ENCODE measurements around the gene PATZ1.
"Not testable (repeated sequence)": the region's sequence is repeated elsewhere in the genome, so short reads cannot be mapped to it uniquely, and the experiment has no call there.

Gene PATZ1

GRCh38 chr22:31337178-31337577 lies 9.0 kb downstream of the PATZ1 start:
- Mint-ChIP-seq H3K4me3 (no peak overlapping the region), H3K9me3 (no peaks in the 10 kb centered on the region), H3K36me3 (peaks cover 40% of the 10 kb centered on the region), H3K27me3 (no peaks in the 10 kb centered on the region), H3K27ac (no peak overlapping the region), H3K4me1 (peaks cover 31% of the 10 kb centered on the region)
- ATAC-seq (ENCODE audit: low read depth) = no peak
- DNase-seq (ENCODE audit: low spot score in 2 of 2) = no peak

GRCh38 chr22:31334329-31334728 lies 11.8 kb downstream of the PATZ1 start:
- H3K36me3 Mint-ChIP-seq = peaks cover 41% of the 10 kb centered on the region
- peaks cover 11% of the 10 kb centered on the region for H3K4me1 Mint-ChIP-seq
- H3K27ac Mint-ChIP-seq = peak overlapping the region; percentile 21

GRCh38 chr22:31333641-31334040 lies 12.5 kb downstream of the PATZ1 start:
- ATAC-seq (ENCODE audit: low read depth) (no peak), DNase-seq (ENCODE audit: low spot score in 2 of 2) (no peak)
- Mint-ChIP-seq H3K9me3 (no peaks in the 10 kb centered on the region), H3K27me3 (no peaks in the 10 kb centered on the region), H3K4me3 (no peak overlapping the region), H3K36me3 (peaks cover 43% of the 10 kb centered on the region), H3K4me1 (peaks cover 12% of the 10 kb centered on the region), H3K27ac (no peak overlapping the region)

More at GRCh38 chr22:31334329-31334728, 11.8 kb downstream of the PATZ1 start:
- no peak for DNase-seq (ENCODE audit: low spot score in 2 of 2)
- no peak for ATAC-seq (ENCODE audit: low read depth)
- Mint-ChIP-seq H3K9me3 (no peaks in the 10 kb centered on the region), H3K27me3 (no peaks in the 10 kb centered on the region), H3K4me3 (no peak overlapping the region)

- no peaks in the 10 kb centered on the region for H3K9me3 Mint-ChIP-seq
- no peaks in the 10 kb centered on the region for H3K27me3 Mint-ChIP-seq
- no peak for DNase-seq (ENCODE audit: low spot score in 2 of 2)
- H3K4me3 Mint-ChIP-seq = no peak overlapping the region
- peaks cover 48% of the 10 kb centered on the region for H3K36me3 Mint-ChIP-seq
- H3K4me1 Mint-ChIP-seq = peaks cover 12% of the 10 kb centered on the region
- ATAC-seq (ENCODE audit: low read depth) = no peak
- H3K27ac Mint-ChIP-seq = no peak overlapping the region
These were observed 13.3 kb downstream of the PATZ1 start for GRCh38 chr22:31332886-31333285.

GRCh38 chr22:31332010-31332409 lies 14.1 kb downstream of the PATZ1 start:
- H3K27ac Mint-ChIP-seq = no peak overlapping the region
- DNase-seq (ENCODE audit: low spot score in 2 of 2) (no peak), ATAC-seq (ENCODE audit: low read depth) (no peak)
- no peaks in the 10 kb centered on the region for H3K27me3 Mint-ChIP-seq
- H3K4me1 Mint-ChIP-seq = peaks cover 12% of the 10 kb centered on the region
- peaks cover 51% of the 10 kb centered on the region for H3K36me3 Mint-ChIP-seq
- H3K9me3 Mint-ChIP-seq = no peaks in the 10 kb centered on the region
- H3K4me3 Mint-ChIP-seq = no peak overlapping the region

GRCh38 chr22:31329453-31330215 lies 16.5 kb downstream of the PATZ1 start:
- no peak overlapping the region for H3K4me3 Mint-ChIP-seq
- DNase-seq (ENCODE audit: low spot score in 2 of 2) = no peak
- peaks cover 56% of the 10 kb centered on the region for H3K36me3 Mint-ChIP-seq
- peaks cover 6% of the 10 kb centered on the region for H3K4me1 Mint-ChIP-seq
- no peaks in the 10 kb centered on the region for H3K9me3 Mint-ChIP-seq
- no peaks in the 10 kb centered on the region for H3K27me3 Mint-ChIP-seq
- ATAC-seq (ENCODE audit: low read depth) = no peak
- H3K27ac Mint-ChIP-seq = no peak overlapping the region

- Mint-ChIP-seq H3K4me1 (peaks cover 4% of the 10 kb centered on the region), H3K27ac (no peak overlapping the region), H3K36me3 (peaks cover 52% of the 10 kb centered on the region), H3K4me3 (no peak overlapping the region), H3K9me3 (no peaks in the 10 kb centered on the region), H3K27me3 (no peaks in the 10 kb centered on the region)
- no peak for ATAC-seq (ENCODE audit: low read depth)
- no peak for DNase-seq (ENCODE audit: low spot score in 2 of 2)
These were observed 17.1 kb downstream of the PATZ1 start for GRCh38 chr22:31329029-31329428.

GRCh38 chr22:31328544-31328960 lies 17.6 kb downstream of the PATZ1 start:
- DNase-seq (ENCODE audit: low spot score in 2 of 2) = no peak
- Mint-ChIP-seq H3K36me3 (peaks cover 49% of the 10 kb centered on the region), H3K4me3 (no peak overlapping the region), H3K27ac (no peak overlapping the region), H3K9me3 (no peaks in the 10 kb centered on the region), H3K4me1 (peaks cover 2% of the 10 kb centered on the region), H3K27me3 (no peaks in the 10 kb centered on the region)
- ATAC-seq (ENCODE audit: low read depth) = no peak

GRCh38 chr22:31327806-31328543 lies 18.2 kb downstream of the PATZ1 start:
- H3K27ac Mint-ChIP-seq = no peak overlapping the region
- H3K4me3 Mint-ChIP-seq = no peak overlapping the region
- ATAC-seq (ENCODE audit: low read depth) = no peak
- H3K27me3 Mint-ChIP-seq = no peaks in the 10 kb centered on the region
- peaks cover 2% of the 10 kb centered on the region for H3K4me1 Mint-ChIP-seq
- H3K9me3 Mint-ChIP-seq = no peaks in the 10 kb centered on the region
- DNase-seq (ENCODE audit: low spot score in 2 of 2) = no peak
- peaks cover 44% of the 10 kb centered on the region for H3K36me3 Mint-ChIP-seq

GRCh38 chr22:31326877-31327276 lies 19.3 kb downstream of the PATZ1 start:
- DNase-seq (ENCODE audit: low spot score in 2 of 2) = no peak
- Mint-ChIP-seq H3K4me3 (no peak overlapping the region), H3K4me1 (peaks cover 2% of the 10 kb centered on the region), H3K27me3 (no peaks in the 10 kb centered on the region), H3K36me3 (peaks cover 42% of the 10 kb centered on the region), H3K9me3 (no peaks in the 10 kb centered on the region), H3K27ac (peak overlapping the region; percentile 45)
- ATAC-seq (ENCODE audit: low read depth) = no peak

GRCh38 chr22:31323578-31324550 lies 22.3 kb downstream of the PATZ1 start:
- Mint-ChIP-seq H3K4me1 (peaks cover under 1% of the 10 kb centered on the region), H3K36me3 (peaks cover 32% of the 10 kb centered on the region), H3K27ac (no peak overlapping the region), H3K4me3 (no peak overlapping the region), H3K27me3 (no peaks in the 10 kb centered on the region), H3K9me3 (no peaks in the 10 kb centered on the region)
- ATAC-seq (ENCODE audit: low read depth) = peak; percentile 24
- DNase-seq (ENCODE audit: low spot score in 2 of 2) = no peak

GRCh38 chr22:31321421-31321820 lies 24.7 kb downstream of the PATZ1 start:
- peaks cover 16% of the 10 kb centered on the region for H3K36me3 Mint-ChIP-seq
- no peaks in the 10 kb centered on the region for H3K4me1 Mint-ChIP-seq
- no peak overlapping the region for H3K4me3 Mint-ChIP-seq
- no peaks in the 10 kb centered on the region for H3K9me3 Mint-ChIP-seq
- H3K27me3 Mint-ChIP-seq = no peaks in the 10 kb centered on the region
- ATAC-seq (ENCODE audit: low read depth) (no peak), DNase-seq (ENCODE audit: low spot score in 2 of 2) (no peak)
- H3K27ac Mint-ChIP-seq = no peak overlapping the region

GRCh38 chr22:31314220-31314619 lies 31.9 kb downstream of the PATZ1 start:
- not testable (repeated sequence) for H3K4me1 Mint-ChIP-seq; H3K27ac Mint-ChIP-seq; ATAC-seq (ENCODE audit: low read depth); H3K9me3 Mint-ChIP-seq; H3K27me3 Mint-ChIP-seq; H3K4me3 Mint-ChIP-seq; DNase-seq (ENCODE audit: low spot score in 2 of 2)
- peaks cover 13% of the 10 kb centered on the region for H3K36me3 Mint-ChIP-seq
